ENCODE measurements around the gene PRKCB.
A peak's percentile ranks its signal among the peaks of the same experiment; 100 is the strongest.

PRKCB gene

DNA sequence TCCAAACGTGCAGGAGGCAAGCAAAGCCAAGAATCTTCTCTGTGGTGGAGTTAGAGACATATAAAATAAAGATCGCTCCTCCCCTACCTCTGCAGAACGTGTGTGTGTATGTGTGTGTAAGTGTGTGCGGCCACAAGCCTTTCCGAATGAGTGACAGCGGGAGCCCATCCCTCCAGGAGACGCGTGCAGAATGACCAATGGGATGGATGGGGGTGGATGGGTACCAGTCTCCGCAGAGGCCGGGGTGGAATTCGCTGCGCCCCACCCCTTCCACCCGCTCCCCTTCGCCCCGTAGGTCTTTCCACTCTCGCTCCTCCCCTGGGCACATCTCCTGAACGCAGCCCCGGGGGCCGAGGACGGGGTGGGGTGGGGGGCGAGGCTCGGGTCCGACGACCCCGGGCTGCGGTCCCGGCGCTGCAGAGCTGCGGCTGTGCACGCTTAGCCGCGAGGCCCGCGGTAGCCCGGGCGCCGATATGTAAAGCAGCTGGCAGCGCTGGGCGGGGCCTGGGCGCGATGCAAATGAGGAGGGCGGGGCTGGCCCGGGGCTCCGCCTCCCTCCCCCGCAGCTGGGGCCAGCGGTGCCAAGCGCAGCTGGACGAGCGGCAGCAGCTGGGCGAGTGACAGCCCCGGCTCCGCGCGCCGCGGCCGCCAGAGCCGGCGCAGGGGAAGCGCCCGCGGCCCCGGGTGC, at the start of gene PRKCB:
Gene PRKCB (plus strand): TSS at position 594 of the 688 bp plus-strand sequence.
- DNase-seq: peak; percentile 45

DNA sequence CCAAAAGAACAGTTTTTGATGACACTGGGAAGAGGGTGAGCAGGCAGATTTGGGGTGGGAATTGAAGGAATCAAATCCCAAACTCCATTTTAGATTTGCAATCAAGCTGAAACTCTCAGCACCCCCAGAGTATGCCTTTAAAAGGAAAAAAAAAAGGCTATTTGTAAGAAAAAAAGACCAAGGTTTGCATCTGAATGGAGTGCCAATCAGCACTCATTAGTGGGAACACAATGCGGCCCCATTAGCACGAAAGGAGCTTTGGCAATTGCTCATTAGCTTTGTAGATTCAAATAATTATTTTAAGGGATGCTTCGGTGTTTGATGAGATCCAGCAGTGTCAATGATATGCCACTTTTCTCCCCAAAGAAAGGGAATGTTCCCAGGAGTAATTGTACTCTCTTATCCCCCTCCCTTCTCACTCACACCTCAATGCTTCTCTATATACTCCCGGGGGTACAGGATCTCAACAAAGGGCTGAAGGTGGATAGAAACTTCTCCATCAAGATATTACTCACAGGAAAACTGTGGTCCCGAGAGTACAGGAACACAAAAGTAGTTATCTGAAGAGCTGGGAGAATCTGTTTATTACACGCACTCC, 48.7 kb upstream of the PRKCB start:
- no peak for DNase-seq

GRCh38 chr16:23788685-23789084, 47.1 kb upstream of the PRKCB start:
- DNase-seq: no peak

- DNase-seq: no peak
These were observed 40.4 kb upstream of the PRKCB start for GRCh38 chr16:23795378-23795777.

DNA sequence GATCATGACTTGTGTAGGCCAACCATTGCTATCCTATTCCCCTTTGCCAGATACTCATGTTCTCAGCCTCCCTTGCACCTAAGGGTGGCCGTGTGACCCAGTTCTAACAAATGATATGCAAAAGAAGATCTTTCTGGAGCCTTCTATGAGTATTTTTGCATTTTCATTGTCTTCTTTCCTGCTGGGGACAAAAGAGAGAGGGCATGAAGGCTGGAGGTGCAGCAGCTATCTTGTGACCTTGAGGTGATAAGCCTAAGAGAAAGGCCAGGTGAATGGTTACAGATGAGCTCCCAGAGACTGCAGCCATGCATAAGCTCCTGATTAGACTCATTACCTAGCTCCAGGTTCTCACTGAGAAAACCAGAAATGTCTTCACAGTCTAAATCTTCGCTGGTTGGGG, 38.8 kb upstream of the PRKCB start:
- DNase-seq: no peak

- peak; percentile 2 for DNase-seq
These were observed 34.4 kb upstream of the PRKCB start for GRCh38 chr16:23801378-23801777.

DNA sequence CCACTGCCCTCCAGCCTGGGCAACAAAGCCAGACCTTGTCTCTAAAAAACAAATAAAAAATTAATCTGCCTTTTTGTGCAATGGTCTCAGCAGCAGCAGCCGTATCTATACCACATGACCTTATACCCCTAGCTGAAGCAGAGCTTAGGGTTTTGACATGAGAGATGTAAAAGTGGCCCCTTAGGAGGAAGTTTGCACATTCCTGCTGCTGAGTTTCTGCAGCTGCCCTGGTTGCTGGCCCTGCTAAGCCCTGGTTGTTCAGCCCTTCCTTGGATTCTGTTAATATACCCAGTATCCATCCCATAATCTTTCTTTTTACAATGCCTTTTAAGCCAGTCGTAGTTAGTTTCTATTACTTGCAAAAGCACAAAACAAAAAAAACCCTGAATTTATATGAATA, 33.0 kb upstream of the PRKCB start:
- DNase-seq: no peak

GRCh38 chr16:23803591-23804123, 32.1 kb upstream of the PRKCB start:
- peak; percentile 16 for DNase-seq

DNA sequence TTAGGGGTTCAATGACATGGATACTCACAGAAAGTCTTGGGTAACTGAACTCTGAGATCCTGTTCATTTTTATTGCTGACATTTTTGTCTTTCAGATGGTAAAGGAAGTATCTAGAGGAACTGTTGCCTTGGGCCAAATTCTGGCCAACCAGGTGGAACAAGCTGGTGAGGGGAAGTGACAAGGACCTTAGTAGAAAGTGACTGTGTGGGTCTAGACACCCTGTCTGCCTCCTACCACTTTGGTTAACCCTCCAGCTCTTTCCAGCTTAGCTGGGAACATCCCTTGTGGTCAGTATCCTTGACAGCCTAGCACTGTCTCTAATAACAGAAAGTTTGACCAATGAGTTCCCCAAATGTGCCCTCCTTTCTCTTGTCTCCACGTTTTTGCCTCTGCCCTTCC, 28.8 kb upstream of the PRKCB start:
- no peak for DNase-seq

- no peak for DNase-seq
These were observed 14.3 kb upstream of the PRKCB start for GRCh38 chr16:23821467-23821866.

DNA sequence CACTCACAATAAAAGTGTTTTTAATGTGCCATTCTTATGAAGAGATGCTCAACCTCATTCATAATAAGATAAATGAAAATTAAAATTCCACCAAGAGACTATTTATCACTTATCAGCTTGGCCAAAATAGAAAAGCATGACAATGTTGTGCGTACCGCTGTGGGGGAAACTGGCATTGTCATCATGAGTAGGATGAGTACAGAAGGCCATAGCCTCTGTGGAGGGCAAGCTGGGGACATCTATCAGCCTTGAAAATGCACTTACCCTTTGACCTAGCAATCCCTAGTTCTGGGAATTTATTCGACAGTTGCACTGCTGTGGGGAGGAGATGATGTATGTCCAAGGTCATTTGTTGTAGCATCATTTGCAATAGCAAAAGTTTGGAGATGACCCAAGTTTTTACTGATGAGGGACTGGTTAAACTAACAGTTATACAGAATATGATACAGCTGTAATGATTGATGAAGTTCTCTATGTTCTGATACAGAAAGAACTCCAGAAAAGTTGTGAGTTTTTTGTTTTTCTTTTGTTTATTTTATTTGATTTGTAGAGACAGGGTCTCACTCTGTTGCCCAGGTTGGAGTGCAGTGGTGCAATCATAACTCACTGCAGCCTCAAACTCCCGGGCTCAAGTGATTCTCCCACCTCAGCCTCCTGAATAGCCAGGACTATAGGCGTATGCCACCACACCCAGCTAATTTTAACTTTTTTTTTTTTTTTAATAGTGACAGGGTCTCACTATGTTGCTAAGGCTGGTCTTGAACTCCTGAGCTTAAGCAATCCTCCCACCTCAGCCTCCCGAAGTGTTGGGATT, 13.7 kb upstream of the PRKCB start:
- no peak for DNase-seq

DNA sequence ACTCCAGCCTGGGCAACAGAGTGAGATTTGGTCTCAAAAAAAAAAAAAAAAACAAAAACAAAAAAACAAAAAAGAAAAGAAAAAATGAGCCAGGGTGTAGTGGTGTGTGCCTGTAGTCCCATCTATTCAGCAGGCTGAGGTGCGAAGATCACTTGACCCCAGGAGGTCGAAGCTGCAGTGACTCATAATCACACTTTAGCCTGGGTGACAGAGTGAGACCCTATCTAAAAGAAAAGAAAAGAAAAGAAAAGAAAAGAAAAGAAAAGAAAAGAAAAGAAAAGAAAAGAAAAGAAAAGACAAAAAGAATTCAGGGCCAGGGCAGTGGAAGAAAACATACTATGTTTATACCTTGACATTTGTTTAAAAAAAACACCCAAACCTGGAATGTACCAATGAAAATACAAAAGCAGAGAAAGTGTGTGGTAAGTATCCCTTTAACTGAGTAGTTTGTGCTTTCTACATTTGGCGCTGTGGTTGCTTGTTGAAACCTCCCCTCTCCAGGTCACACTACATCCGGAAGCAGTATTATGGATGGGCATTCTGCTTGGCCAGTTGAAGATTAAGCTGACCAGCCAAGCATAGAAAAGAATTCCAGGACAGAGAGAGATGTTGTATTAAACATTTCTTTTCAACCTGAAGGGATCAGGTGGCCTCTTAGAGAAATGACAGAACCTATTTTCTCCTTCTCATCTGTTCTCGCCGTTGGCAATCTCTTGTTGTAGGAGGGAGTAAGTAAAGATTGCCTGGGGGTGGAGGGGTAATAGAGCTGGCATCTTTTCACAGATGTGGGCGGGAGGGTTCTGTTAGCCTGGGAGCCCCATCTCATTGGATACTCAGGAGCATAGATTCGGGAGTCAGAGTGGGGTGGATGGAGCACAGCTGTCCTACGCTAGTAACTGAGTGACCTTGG, 12.1 kb upstream of the PRKCB start:
- no peak for DNase-seq

DNA sequence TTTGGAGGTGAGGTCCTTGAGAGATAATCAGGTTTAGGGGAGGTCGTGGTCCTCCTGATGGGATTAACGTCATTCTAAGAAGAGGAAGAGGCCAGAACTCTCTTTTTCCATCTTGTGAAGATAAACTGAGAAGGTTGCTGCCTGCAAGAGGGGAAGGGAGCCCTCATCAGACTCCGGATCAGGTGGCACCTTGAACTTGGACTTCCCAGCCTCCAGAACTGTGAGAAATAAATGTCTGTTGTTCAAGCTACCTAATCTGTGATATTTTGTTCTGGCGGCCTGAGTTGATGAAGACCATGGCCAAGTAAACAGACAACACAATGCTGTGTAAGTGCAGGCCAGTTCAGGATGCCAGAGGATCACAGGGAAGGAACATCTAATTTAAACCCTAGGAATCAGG, 10.9 kb upstream of the PRKCB start:
- no peak for DNase-seq

DNA sequence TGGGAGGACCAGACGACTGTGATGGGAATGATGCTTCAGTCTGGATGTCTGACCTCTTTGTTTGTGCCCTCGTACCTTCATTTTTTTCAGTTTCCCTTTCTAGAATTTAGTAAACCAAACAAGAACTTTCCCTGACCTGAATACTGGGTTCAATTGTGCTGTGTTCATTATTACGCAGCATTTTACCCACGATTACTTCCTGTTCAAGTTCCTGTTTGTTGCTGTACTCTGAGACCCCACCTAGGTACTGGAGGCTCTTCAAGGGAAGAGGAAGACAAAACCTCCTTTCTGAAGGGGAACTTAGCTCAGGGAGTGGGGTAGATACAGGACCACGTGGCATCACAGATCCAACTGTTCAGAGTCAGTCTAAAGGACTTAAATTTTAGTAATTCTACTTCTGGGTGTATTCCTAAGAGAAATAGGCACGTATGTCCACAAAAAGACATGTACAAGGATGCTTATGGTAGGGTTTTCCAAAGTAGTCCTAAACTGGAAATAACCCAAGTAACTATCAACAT, 9.2 kb upstream of the PRKCB start:
- no peak for DNase-seq

GRCh38 chr16:23827057-23827456, 8.7 kb upstream of the PRKCB start:
- no peak for DNase-seq

DNA sequence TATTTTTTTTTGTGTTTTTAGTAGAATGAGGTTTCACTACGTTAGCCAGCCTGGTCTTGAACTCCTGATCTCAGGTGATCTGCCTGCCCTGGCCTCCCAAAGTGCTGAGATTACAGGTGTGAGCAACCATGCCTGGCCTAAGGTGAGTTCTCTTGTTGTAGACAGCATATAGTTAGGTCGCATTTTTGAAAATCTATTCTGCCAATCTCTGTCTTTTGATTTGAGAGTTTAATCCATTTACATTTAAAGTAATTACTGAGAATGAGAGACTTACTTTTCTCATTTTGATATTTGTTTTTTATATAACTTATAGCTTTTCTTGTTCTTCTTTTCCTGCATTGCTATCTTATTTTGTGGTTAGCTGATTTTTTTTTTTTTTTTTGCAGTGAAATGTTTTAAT, 6.3 kb upstream of the PRKCB start:
- no peak for DNase-seq

GRCh38 chr16:23830276-23830675, 5.5 kb upstream of the PRKCB start:
- no peak for DNase-seq

DNA sequence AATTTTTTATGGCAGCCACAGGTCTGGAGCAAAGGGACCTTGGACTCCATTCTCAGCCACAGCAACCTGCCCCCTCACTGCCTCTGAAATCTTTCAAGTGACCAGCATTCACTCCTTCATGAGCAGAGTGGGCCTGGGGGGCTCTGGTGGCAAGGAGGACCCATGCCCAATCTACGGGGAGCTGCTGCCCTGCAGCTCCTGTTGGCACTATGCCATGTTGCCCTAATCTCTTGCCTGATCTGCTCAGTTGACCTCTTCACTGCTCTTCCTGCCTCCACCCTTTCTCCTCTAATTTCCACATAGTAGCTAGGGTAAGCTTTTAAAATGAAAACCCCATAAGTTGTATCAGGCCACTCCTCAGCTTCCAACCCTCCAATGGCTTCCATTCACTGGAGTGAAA, 2.9 kb upstream of the PRKCB start:
- DNase-seq: no peak

GRCh38 chr16:23833504-23833903, 2.3 kb upstream of the PRKCB start:
- no peak for DNase-seq

DNA sequence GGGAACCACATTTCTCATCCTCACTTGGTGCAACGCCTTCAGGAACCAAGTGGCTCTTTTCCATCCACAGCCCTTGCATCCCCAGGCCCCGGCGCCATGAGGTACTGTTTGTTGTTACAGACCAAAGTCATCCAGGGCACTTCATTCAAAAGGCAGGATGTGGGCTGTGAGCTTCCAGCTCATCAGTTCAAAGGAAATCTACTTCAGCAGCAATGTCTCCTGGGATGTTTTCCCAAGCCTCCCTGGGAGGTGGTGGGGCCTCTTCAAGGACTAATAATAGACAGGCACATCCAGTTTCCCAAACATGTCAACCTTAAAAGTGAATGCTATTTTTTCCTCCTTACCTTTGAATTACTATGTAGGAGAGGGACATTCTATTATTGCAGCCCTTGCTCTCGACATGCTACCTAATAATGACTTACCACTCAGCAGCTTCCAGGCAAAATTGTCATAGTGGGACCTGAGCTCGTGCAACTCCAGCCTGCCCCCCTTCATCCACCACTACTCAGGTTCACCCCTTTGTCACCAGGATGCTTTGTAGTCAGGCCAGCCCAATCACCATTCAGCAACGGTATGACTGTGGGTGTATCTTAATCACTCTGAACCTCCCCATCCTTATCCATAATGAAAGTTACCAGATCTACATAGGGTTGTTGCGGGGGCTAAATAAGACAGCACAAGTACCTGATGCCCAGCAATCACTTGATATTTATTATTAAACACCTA, 1.7 kb upstream of the PRKCB start:
- no peak for DNase-seq

GRCh38 chr16:23836078-23836403, 258 bp downstream of the PRKCB start:
- DNase-seq: no peak

All from NCI-H1105 treated with DMSO at 0.1 percent for 48 hours (cell line).